ENCODE measurements around the gene IL4R.

Gene IL4R

DNA sequence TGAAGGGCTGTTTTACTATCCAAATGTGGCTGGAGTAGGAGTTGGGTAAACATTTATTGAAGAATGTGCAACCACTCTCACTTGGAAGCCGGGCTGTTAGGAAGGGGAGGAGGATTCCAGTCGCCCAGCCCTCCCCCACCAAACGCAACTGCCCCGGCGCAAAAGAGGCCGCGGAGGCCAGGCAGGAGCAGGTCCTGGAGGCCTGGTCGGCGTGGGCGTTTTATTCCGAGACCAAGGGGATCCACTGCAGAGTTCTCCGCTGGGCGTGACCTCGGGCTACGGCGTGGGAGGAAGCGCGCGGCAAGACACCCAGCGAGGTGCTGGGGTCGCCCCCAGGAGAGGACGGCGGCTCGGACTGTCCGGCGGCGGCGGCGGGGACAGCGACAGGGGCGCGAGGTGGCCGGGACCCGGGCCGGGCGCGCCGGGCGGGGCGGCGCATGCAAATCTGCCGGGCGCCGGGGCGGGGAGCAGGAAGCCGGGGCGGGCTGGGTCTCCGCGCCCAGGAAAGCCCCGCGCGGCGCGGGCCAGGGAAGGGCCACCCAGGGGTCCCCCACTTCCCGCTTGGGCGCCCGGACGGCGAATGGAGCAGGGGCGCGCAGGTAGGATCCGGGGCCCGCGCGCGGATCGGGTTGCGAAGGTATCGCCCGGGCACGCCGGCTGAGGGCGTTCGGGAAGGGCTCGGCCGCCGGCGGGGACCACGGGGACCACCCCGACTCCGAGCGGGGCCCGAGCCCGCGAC, at the start of gene IL4R:
IL4R (plus strand) TSS at position 553 of the 739 bp plus-strand sequence. CDS start 26,230 bp downstream, outside the sequence.
- H3K36me3 ChIP-seq (ENCODE audit: control insufficient read depth, insufficient read depth, low read length): no peaks in the 10 kb centered on the region; the same call in 1 of the 2 replicates
- no peaks in the 10 kb centered on the region for H3K27me3 ChIP-seq (replicated peaks; ENCODE audit: control insufficient read depth, insufficient read depth, low read length)
- H3K4me3 ChIP-seq (replicated peaks; ENCODE audit: low read depth, low read length): peak within 1 kb of the TSS; percentile 86
- TF ChIP-seq, protein P1, sequence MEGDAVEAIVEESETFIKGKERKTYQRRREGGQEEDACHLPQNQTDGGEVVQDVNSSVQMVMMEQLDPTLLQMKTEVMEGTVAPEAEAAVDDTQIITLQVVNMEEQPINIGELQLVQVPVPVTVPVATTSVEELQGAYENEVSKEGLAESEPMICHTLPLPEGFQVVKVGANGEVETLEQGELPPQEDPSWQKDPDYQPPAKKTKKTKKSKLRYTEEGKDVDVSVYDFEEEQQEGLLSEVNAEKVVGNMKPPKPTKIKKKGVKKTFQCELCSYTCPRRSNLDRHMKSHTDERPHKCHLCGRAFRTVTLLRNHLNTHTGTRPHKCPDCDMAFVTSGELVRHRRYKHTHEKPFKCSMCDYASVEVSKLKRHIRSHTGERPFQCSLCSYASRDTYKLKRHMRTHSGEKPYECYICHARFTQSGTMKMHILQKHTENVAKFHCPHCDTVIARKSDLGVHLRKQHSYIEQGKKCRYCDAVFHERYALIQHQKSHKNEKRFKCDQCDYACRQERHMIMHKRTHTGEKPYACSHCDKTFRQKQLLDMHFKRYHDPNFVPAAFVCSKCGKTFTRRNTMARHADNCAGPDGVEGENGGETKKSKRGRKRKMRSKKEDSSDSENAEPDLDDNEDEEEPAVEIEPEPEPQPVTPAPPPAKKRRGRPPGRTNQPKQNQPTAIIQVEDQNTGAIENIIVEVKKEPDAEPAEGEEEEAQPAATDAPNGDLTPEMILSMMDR (IDR thresholded peaks at IDR 0.05; ENCODE audit: insufficient read depth, low read length, poor library complexity, severe bottlenecking): no peak
- DNase-seq (ENCODE audit: extremely low read depth, insufficient read length): peak; percentile 76

DNA sequence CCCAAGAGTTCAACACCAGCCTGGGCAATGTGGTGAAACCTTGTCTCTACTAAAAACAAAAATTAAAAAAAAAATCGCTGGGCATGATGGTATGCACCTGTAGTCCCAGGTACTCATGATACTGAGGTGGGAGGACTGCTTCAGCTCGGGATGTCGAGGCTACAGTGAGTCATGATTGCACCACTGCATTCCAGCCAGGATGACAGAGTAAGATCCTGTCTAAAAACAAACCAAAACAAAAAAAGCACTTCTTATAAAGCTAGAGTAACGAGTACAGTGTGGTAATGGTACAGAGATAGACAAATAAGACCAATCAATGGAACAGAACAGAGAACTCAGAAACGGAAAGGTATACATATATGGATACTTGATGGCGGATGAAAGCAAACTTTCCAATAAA, 49.6 kb upstream of the IL4R start:
- no peaks in the 10 kb centered on the region for H3K36me3 ChIP-seq (ENCODE audit: control insufficient read depth, insufficient read depth, low read length)
- H3K4me3 ChIP-seq (replicated peaks; ENCODE audit: low read depth, low read length): no peak overlapping the region
- TF ChIP-seq, protein P1 (IDR thresholded peaks at IDR 0.05; ENCODE audit: insufficient read depth, low read length, poor library complexity, severe bottlenecking): no peak
- DNase-seq (ENCODE audit: extremely low read depth, insufficient read length): no peak
- H3K27me3 ChIP-seq (replicated peaks; ENCODE audit: control insufficient read depth, insufficient read depth, low read length): no peaks in the 10 kb centered on the region

DNA sequence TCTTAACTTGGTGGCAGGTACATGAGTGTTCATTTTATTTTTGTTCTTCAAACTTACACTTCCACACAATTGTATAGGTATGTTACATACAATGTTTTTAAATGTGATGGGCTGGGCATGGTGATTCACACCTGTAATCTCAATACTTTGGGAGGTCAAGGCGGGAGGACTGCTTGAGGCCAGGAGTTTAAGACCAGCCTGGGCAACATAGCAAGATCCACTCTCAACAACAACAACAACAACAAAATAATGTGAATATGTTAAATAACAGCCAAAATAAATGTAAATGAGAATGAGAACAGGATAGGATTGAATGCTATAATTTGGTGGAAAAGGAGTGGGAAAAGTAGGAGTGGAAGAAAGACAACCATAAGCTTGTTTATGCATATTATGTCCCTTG, 47.8 kb upstream of the IL4R start:
- H3K36me3 ChIP-seq (ENCODE audit: control insufficient read depth, insufficient read depth, low read length): no peaks in the 10 kb centered on the region
- no peaks in the 10 kb centered on the region for H3K27me3 ChIP-seq (replicated peaks; ENCODE audit: control insufficient read depth, insufficient read depth, low read length)
- DNase-seq (ENCODE audit: extremely low read depth, insufficient read length): no peak
- no peak overlapping the region for H3K4me3 ChIP-seq (replicated peaks; ENCODE audit: low read depth, low read length)
- TF ChIP-seq, protein P1 (IDR thresholded peaks at IDR 0.05; ENCODE audit: insufficient read depth, low read length, poor library complexity, severe bottlenecking): no peak

DNA sequence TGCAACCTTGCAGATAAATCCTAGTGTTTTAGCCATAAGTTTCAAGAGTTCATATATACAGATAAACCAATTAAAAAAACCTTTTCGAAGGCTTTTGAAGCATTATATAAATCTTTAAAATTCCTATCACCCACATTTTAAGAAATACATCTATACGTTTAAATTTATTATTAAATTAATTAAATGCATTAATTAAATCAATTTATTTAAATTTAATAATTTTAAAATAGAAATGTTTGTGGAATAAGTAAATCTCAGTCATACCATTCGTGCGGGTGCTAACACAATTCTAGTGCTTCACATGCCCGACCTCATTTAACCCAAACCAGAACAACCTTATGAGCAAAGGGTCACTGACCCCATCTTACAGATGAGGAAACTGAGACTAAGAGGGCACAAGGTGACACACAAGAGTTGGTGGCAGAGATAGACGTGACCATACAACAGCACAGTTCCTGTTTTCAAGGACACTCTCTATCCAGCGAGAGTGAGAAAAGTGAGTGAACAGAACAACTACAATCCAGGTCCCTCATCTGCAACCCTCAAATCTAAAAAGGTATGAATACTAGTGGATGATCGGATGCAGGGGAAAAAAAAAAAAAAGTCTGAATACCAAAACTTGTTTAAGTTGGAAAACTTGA, 46.6 kb upstream of the IL4R start:
- TF ChIP-seq, protein P1 (IDR thresholded peaks at IDR 0.05; ENCODE audit: insufficient read depth, low read length, poor library complexity, severe bottlenecking): no peak
- DNase-seq (ENCODE audit: extremely low read depth, insufficient read length): no peak
- Histone ChIP-seq H3K4me3 (replicated peaks; ENCODE audit: low read depth, low read length) (no peak overlapping the region), H3K36me3 (ENCODE audit: control insufficient read depth, insufficient read depth, low read length) (no peaks in the 10 kb centered on the region), H3K27me3 (replicated peaks; ENCODE audit: control insufficient read depth, insufficient read depth, low read length) (no peaks in the 10 kb centered on the region)

DNA sequence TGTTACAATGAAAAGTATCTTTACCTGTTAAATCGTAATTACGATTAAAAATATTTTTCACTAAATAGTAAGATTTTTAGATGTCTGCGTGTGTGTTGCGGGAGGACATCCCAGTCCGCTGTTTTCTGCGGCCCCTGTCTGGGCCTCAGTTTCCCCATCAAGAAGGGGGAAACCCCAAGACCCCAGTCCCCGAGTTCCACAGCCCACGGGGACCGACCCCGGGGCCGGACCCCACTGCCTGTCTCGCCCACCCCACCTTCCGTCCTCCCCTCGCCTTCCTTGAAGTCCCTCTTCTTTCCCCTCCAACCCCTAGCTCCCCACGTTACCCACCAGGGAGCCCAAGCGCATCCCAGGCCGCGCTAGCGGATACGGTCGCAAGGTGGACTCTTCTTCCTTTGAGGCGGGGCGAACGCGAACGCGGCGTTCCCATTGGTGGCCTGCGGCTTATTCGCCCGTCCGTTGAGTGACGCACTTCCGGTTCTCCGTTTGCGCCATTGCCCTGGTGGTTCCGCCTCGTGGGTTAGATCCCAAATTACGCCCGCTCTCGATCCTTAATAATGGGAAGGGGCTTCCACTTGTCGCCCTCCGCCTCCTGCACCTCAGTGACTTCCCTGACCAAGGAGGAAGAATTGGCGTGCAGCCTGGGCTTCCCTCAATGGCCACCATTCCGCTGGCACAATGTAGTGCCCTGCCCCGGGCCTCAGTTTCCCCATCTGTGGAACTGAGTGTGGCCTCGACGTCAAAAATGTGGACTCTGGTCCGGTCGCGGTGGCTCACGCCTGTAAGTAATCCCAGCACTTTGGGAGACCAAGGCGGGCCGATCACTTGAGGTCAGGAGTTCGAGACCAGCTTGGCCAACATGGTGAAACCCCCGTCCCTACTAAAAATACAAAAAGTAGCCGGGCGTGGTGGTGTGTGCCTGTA, 45.1 kb upstream of the IL4R start, which contains the start of gene NSMCE1:
NSMCE1 (minus strand) TSS at position 397 of the 924 bp plus-strand sequence. CDS start 11,202 bp downstream, outside the sequence.
- Histone ChIP-seq H3K27me3 (replicated peaks; ENCODE audit: control insufficient read depth, insufficient read depth, low read length) (no peaks in the 10 kb centered on the region), H3K4me3 (replicated peaks; ENCODE audit: low read depth, low read length) (peak within 1 kb of the TSS; percentile 96), H3K36me3 (ENCODE audit: control insufficient read depth, insufficient read depth, low read length) (no peaks in the 10 kb centered on the region)
- peak; percentile 96 for DNase-seq (ENCODE audit: extremely low read depth, insufficient read length)
- TF ChIP-seq, protein P1 (IDR thresholded peaks at IDR 0.05; ENCODE audit: insufficient read depth, low read length, poor library complexity, severe bottlenecking): peak; percentile 13

Measured in GM06990 (cell line).